MM.1S (cell line): ENCODE measurements around the gene SLC13A2.

Experiments
- DNase-seq: peaks from one replicate; pipeline ENCODE4 v3.0.0-alpha.2; 2015
- H2AFZ ChIP-seq: fragments of 300-600 bp; sonication (generic); 2 replicates; pipeline ENCODE4 v1.6.0; 2016; ENCODE audit warnings: antibody characterized with exemption, low read length
- H3F3A ChIP-seq: fragments of 300-600 bp; sonication (generic); 2 replicates; pipeline ENCODE4 v1.6.1; 2016; ENCODE audit warnings: mild to moderate bottlenecking, antibody characterized with exemption, low read length, moderate library complexity, mixed read lengths; ENCODE audit not compliant: insufficient read depth
- H3K27ac ChIP-seq: fragments of 300-600 bp; sonication (generic); 2 replicates; pipeline ENCODE4 v1.5.1; 2016; ENCODE audit warnings: mild to moderate bottlenecking, low read length
- H3K27me3 ChIP-seq: fragments of 300-600 bp; sonication (generic); replicated peaks from 2 replicates; pipeline ENCODE4 v1.6.0; 2016; ENCODE audit warnings: low read length; ENCODE audit not compliant: insufficient read depth
- H3K36me3 ChIP-seq: fragments of 300-600 bp; sonication (generic); replicated peaks from 2 replicates; pipeline ENCODE4 v1.6.1; 2016; ENCODE audit warnings: mild to moderate bottlenecking, low read length, mixed read lengths; ENCODE audit not compliant: insufficient read depth
- H3K4me1 ChIP-seq: fragments of 300-600 bp; sonication (generic); 2 replicates; pipeline ENCODE4 v1.6.1; 2016; ENCODE audit warnings: low read length, mixed read lengths
- H3K4me2 ChIP-seq: fragments of 300-600 bp; sonication (generic); 2 replicates; pipeline ENCODE4 v1.6.0; 2016; ENCODE audit warnings: low read depth, low read length
- H3K4me3 ChIP-seq: fragments of 300-600 bp; sonication (generic); 2 replicates; pipeline ENCODE4 v1.5.1; 2016; ENCODE audit warnings: low read length, mixed read lengths
- H3K79me2 ChIP-seq: fragments of 300-600 bp; sonication (generic); 2 replicates; pipeline ENCODE4 v1.6.1; 2016; ENCODE audit warnings: mixed run types, low read length, mixed read lengths
- H3K9ac ChIP-seq: fragments of 300-600 bp; sonication (generic); 2 replicates; pipeline ENCODE4 v1.6.1; 2016; ENCODE audit warnings: low read length, mixed read lengths
- H3K9me2 ChIP-seq: fragments of 300-600 bp; sonication (generic); replicated peaks from 2 replicates; pipeline ENCODE4 v1.6.1; 2016; ENCODE audit warnings: mild to moderate bottlenecking, low read length, mixed read lengths; ENCODE audit not compliant: insufficient read depth
- H3K9me3 ChIP-seq: fragments of 300-600 bp; sonication (generic); replicated peaks from 2 replicates; pipeline ENCODE4 v1.6.1; 2016; ENCODE audit warnings: mild to moderate bottlenecking, low read length, mixed read lengths; ENCODE audit not compliant: insufficient read depth
- H4K20me1 ChIP-seq: fragments of 300-600 bp; sonication (generic); 2 replicates; pipeline ENCODE4 v1.6.1; 2016; ENCODE audit warnings: mild to moderate bottlenecking, low read length, moderate library complexity, mixed read lengths; ENCODE audit not compliant: insufficient read depth
- EZH2 ChIP-seq: fragments of 300-600 bp; sonication (generic); optimal IDR thresholded peaks from 2 replicates; pipeline ENCODE3; 2017; ENCODE audit warnings: low read depth, mild to moderate bottlenecking, antibody characterized with exemption, low read length, mixed read lengths
- EZH2phosphoT487 ChIP-seq: fragments of 300-600 bp; sonication (generic); IDR thresholded peaks from 2 replicates; pipeline ENCODE4 v1.6.1; 2018; ENCODE audit warnings: antibody characterized with exemption, low read length
- TF ChIP-seq, protein P1 (sequence below): fragments of 300-600 bp; sonication (generic); IDR thresholded peaks from 2 replicates; pipeline ENCODE4 v1.5.1; 2016; ENCODE audit warnings: antibody characterized with exemption, low read length, mixed read lengths

The SLC13A2 gene

DNA sequence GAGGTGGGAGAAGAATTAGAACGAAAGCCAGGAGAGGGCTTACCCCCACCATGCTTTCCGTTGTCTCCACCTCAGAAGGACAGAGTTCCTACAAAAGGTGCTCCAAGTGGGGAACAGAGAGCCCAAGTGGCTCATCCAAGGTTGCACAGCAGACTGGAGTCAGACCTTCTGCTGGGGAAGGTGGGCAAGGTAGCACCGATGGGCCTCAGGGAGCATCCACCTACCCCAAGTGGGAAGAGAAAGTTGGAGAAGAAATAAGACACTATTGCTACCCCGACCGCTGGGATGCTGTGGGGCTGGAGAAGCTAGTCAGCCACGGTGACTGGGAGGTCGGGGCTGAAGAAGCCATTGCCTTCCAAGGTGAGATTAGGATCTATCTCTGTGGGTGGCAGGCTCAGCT is 57.5 kb downstream of the SLC13A2 start:
- Histone ChIP-seq H3K9me3 (no peaks in the 10 kb centered on the region), H3F3A (no peaks in the 10 kb centered on the region), H3K4me3 (no peak overlapping the region), H3K4me2 (no peak overlapping the region), H2AFZ (no peak overlapping the region), H3K36me3 (no peaks in the 10 kb centered on the region), H3K79me2 (no peaks in the 10 kb centered on the region), H3K4me1 (no peaks in the 10 kb centered on the region), H3K9ac (no peak overlapping the region), H4K20me1 (no peaks in the 10 kb centered on the region), H3K27ac (no peak overlapping the region), H3K9me2 (no peaks in the 10 kb centered on the region), H3K27me3 (peaks cover 96% of the 10 kb centered on the region)
- DNase-seq = no peak
- no peak for TF ChIP-seq EZH2

DNA sequence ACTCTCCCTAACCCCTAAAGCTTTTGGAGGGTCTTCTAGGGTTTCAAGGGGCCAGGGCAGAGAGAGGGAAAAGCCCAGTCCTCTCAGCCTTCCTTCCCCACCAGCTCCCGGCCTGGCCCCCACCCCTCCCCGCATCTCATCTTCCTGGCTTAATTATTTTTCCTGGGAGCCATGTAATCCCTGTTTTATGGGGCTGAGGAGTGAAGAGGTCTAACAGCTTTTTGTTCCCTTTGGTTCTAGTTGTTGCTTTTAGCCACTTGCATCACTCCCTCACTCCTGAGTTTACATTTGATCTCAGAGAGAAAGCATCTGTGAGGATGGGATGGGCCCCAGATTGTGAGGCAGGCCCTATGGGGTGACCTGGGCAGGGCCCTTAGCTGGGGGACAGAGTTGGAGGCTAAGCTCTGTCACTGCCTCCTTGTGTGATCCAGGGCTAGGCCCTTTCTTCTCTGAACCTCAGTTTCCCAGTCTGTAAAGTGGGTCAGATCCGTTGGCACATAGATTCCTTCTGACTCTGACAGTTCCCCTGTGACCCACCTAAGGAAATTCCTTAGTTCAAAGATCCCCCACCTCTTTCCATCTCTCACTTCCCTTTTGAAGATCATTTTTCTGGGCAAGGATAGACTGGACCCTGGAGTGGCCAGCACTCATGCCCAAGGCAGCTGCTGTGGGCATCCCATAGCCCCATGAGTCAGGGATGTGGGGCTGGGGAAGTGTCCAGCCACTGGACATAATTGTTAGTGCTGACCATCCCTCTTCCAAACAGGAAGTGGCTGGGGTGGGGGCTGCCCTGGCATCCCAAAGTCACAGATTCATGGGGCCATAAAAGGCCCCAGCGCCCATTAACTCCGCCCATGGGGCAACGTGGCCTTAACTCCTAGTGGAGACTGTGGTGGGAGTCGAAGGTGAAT is 58.9 kb downstream of the SLC13A2 start:
- Histone ChIP-seq H3K79me2 (no peaks in the 10 kb centered on the region), H3K36me3 (no peaks in the 10 kb centered on the region), H3K4me2 (no peak overlapping the region), H2AFZ (no peak overlapping the region), H3K27me3 (peaks cover 97% of the 10 kb centered on the region), H3K4me3 (no peak overlapping the region), H3K4me1 (peaks cover 1% of the 10 kb centered on the region; the same call in 1 of the 2 replicates), H3K9me2 (no peaks in the 10 kb centered on the region), H3K27ac (no peak overlapping the region), H3F3A (no peaks in the 10 kb centered on the region), H3K9me3 (no peaks in the 10 kb centered on the region), H3K9ac (no peak overlapping the region), H4K20me1 (no peaks in the 10 kb centered on the region)
- TF ChIP-seq EZH2phosphoT487 (no peak), EZH2 (no peak)
- TF ChIP-seq, protein P1, sequence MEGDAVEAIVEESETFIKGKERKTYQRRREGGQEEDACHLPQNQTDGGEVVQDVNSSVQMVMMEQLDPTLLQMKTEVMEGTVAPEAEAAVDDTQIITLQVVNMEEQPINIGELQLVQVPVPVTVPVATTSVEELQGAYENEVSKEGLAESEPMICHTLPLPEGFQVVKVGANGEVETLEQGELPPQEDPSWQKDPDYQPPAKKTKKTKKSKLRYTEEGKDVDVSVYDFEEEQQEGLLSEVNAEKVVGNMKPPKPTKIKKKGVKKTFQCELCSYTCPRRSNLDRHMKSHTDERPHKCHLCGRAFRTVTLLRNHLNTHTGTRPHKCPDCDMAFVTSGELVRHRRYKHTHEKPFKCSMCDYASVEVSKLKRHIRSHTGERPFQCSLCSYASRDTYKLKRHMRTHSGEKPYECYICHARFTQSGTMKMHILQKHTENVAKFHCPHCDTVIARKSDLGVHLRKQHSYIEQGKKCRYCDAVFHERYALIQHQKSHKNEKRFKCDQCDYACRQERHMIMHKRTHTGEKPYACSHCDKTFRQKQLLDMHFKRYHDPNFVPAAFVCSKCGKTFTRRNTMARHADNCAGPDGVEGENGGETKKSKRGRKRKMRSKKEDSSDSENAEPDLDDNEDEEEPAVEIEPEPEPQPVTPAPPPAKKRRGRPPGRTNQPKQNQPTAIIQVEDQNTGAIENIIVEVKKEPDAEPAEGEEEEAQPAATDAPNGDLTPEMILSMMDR = no peak
- DNase-seq = no peak

DNA sequence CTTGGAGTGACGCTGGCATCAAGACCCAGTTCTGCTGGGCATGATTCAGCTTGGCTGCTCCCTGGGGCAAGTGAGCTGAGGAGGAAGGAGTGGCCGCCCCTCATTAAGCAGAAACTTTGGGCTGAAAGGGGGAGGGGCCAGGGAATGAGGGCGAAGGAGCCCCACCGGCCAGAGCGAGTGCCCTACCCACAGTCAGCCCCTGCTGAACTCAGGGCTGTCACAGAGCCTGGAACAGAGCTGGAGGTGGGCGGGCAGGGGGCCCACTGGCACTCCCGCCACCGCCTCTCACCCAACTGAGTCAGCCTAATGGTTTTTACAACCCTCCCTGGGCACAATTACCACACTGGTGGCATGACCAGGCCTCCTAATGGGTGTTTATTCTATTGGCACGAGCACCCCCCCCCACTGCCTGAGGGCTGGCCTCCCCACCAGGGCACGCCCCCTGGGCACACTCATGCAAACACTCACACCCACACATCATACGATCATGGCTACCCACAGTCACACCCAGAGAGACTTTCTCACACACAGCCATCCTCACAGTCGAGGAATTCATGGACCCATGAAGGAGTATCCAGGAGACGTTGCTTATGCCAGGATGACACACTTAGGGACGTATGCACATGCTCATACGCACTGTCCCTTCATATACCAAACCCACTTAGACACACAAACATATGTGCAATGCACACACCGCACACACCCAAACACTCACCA is 59.8 kb downstream of the SLC13A2 start:
- Histone ChIP-seq H2AFZ (no peak overlapping the region), H3K36me3 (no peaks in the 10 kb centered on the region), H3K9ac (no peak overlapping the region), H3K4me1 (peaks cover 11% of the 10 kb centered on the region), H3K79me2 (no peaks in the 10 kb centered on the region), H3K27me3 (peaks cover 99% of the 10 kb centered on the region), H3K27ac (no peak overlapping the region), H3K9me2 (no peaks in the 10 kb centered on the region), H3K4me2 (no peak overlapping the region), H3K4me3 (no peak overlapping the region), H4K20me1 (no peaks in the 10 kb centered on the region), H3F3A (0 out of 2 replicates have a peak, but pooled peaks cover 5% of the 10 kb centered on the region), H3K9me3 (no peaks in the 10 kb centered on the region)
- no peak for TF ChIP-seq EZH2
- TF ChIP-seq, protein P1 = no peak
- TF ChIP-seq EZH2phosphoT487 = no peak
- DNase-seq = no peak
